Measurements from ENCODE around the gene KDELR1.

DNA sequence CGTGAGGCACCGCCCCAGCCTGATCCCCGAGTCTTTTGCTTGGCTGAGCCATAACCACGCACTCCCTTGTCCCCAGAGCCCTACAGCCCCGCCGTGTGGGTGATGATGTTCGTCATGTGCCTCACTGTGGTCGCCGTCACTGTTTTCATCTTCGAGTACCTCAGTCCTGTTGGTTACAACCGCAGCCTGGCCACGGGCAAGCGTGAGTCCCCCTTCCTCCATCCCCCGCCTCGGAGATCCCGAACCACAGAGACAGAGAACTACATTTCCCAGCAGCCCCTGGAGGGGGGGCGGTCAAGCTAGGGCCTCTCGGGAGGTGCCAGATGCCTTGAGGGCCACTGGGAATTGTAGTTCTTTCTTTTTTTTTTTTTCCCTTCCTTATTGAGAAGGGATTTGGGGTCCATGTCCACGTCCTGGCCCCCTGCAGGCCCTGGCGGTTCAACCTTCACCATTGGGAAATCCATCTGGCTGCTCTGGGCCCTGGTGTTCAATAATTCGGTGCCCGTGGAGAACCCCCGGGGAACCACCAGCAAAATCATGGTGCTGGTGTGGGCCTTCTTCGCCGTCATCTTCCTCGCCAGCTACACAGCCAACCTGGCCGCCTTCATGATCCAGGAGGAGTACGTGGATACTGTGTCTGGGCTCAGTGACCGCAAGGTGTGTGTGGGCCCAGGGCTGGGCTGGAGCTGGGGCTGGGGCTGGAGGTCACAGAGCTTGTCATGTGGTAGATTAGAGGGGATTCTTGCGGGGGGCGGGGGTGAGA lies 28.0 kb upstream of the KDELR1 start:
- TF ChIP-seq GATA2 (IDR thresholded peaks at IDR 0.05; ENCODE audit: low read depth, low read length) (no peak), GATA3 (IDR thresholded peaks at IDR 0.05; ENCODE audit: low read depth, low read length) (no peak)

Measured in SH-SY5Y (cell line).